Nephron progenitor cell (in vitro differentiated cells): Measurements from ENCODE around the gene ZNF580.

Experiments
- DNase-seq: peaks from one replicate; pipeline ENCODE4 v3.0.0; 2021
- H3K27ac Mint-ChIP-seq: 2 replicates; pipeline ENCODE4 v1.8.0; 2021; ENCODE audit warnings: mild to moderate bottlenecking, moderate library complexity, mixed read lengths
- H3K27me3 Mint-ChIP-seq: 2 replicates; pipeline ENCODE4 v1.8.0; 2021; ENCODE audit warnings: mild to moderate bottlenecking, low read depth, mixed read lengths; ENCODE audit not compliant: poor library complexity
- H3K36me3 Mint-ChIP-seq: 2 replicates; pipeline ENCODE4 v1.8.0; 2021; ENCODE audit warnings: low read depth, mixed read lengths
- H3K4me1 Mint-ChIP-seq: 2 replicates; pipeline ENCODE4 v1.8.0; 2021; ENCODE audit warnings: mixed read lengths
- H3K4me3 Mint-ChIP-seq: 2 replicates; pipeline ENCODE4 v1.8.0; 2021; ENCODE audit warnings: mild to moderate bottlenecking, moderate library complexity, mixed read lengths
- H3K9me3 Mint-ChIP-seq: 2 replicates; pipeline ENCODE4 v1.8.0; 2021; ENCODE audit warnings: mild to moderate bottlenecking, moderate library complexity, mixed read lengths
- CTCF ChIP-seq: fragments of 200-600 bp; sonication (generic); IDR thresholded peaks from 2 replicates; pipeline ENCODE4 v1.5.0; 2021; ENCODE audit warnings: antibody characterized with exemption

Gene ZNF580

GRCh38 chr19:55667958-55668357, 27.2 kb downstream of the ZNF580 start:
- Mint-ChIP-seq H3K4me3 (no peak overlapping the region), H3K27me3 (peaks cover 3% of the 10 kb centered on the region), H3K4me1 (peaks cover 19% of the 10 kb centered on the region), H3K36me3 (peaks cover 43% of the 10 kb centered on the region), H3K27ac (no peak overlapping the region), H3K9me3 (no peaks in the 10 kb centered on the region)
- no peak for TF ChIP-seq CTCF
- DNase-seq = no peak

GRCh38 chr19:55668603-55669348, 28.0 kb downstream of the ZNF580 start:
- H3K27me3 Mint-ChIP-seq = peaks cover 3% of the 10 kb centered on the region
- no peaks in the 10 kb centered on the region for H3K9me3 Mint-ChIP-seq
- peaks cover 27% of the 10 kb centered on the region for H3K4me1 Mint-ChIP-seq
- H3K27ac Mint-ChIP-seq = no peak overlapping the region
- H3K4me3 Mint-ChIP-seq = no peak overlapping the region
- TF ChIP-seq CTCF = no peak
- no peak for DNase-seq
- H3K36me3 Mint-ChIP-seq = peaks cover 43% of the 10 kb centered on the region

- Mint-ChIP-seq H3K36me3 (peaks cover 42% of the 10 kb centered on the region), H3K4me1 (peaks cover 35% of the 10 kb centered on the region), H3K27me3 (peaks cover 3% of the 10 kb centered on the region), H3K27ac (peak overlapping the region; percentile 81), H3K4me3 (no peak overlapping the region), H3K9me3 (no peaks in the 10 kb centered on the region)
- no peak for TF ChIP-seq CTCF
- no peak for DNase-seq
Observed at GRCh38 chr19:55669418-55670279, 28.8 kb downstream of the ZNF580 start.

GRCh38 chr19:55670280-55671053, 29.7 kb downstream of the ZNF580 start:
- peaks cover 37% of the 10 kb centered on the region for H3K36me3 Mint-ChIP-seq
- H3K4me1 Mint-ChIP-seq = peaks cover 37% of the 10 kb centered on the region
- H3K27me3 Mint-ChIP-seq = peaks cover 3% of the 10 kb centered on the region
- TF ChIP-seq CTCF = no peak
- no peak overlapping the region for H3K4me3 Mint-ChIP-seq
- no peak for DNase-seq
- no peaks in the 10 kb centered on the region for H3K9me3 Mint-ChIP-seq
- H3K27ac Mint-ChIP-seq = peak overlapping the region; percentile 70

GRCh38 chr19:55671054-55671378, 30.2 kb downstream of the ZNF580 start:
- Mint-ChIP-seq H3K4me3 (no peak overlapping the region), H3K27me3 (peaks cover 3% of the 10 kb centered on the region), H3K27ac (peak overlapping the region; percentile 70), H3K36me3 (peaks cover 33% of the 10 kb centered on the region), H3K9me3 (no peaks in the 10 kb centered on the region), H3K4me1 (peaks cover 43% of the 10 kb centered on the region)
- DNase-seq = no peak
- TF ChIP-seq CTCF = no peak
